Activated CD8-positive, alpha-beta memory T cell treated with anti-CD3 and anti-CD28 coated beads, Interleukin-2, amount 50 U/mL, for 1 hour (primary cell): ENCODE data around the gene PPP5C.
"Not testable (repeated sequence)": the region's sequence is repeated elsewhere in the genome, so short reads cannot be mapped to it uniquely, and the experiment has no call there.

Source experiments
- DNase-seq: peaks from one replicate; pipeline ENCODE4 v3.0.0-alpha.2; 2020; ENCODE audit errors: extremely low read depth

The PPP5C gene

DNA sequence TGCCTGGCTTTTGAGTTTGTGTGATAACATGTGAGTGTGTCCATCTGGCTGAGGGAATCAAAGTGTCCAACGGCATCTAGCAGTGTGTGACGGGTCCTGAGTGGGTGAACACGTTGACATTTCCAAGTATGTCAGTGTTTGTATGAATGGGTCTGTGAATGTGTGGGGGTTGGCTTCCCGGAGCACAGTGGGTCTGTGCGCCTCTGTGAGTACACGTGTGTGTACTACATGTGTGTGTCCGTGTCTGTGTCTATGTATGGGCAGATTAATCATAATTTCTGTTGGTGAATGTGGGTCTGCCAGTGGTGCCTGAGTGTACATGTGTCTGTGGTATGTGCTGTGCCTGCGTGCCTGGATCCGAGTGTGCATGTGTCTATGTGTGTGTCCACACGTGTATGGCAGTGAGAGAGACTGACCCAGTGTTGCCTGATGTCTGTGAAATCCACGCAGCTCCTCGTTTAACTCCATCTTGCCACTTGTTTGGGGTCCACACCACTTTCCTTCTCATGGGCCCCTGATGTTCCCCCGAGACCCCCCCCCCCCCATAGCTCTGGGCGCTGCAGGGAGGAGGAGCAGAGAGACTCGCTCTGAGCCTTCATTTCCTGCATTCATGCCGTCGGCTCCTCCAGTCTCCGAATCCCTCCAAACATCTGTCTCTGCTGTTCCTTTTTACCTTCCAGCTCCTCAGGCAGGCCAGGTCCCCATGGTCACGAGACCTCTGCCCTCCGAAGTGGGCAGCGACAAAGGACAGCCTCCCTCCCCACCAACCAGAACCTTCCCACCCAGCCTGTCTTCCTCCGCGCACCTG lies 61.2 kb downstream of the PPP5C start:
- no peak for DNase-seq

DNA sequence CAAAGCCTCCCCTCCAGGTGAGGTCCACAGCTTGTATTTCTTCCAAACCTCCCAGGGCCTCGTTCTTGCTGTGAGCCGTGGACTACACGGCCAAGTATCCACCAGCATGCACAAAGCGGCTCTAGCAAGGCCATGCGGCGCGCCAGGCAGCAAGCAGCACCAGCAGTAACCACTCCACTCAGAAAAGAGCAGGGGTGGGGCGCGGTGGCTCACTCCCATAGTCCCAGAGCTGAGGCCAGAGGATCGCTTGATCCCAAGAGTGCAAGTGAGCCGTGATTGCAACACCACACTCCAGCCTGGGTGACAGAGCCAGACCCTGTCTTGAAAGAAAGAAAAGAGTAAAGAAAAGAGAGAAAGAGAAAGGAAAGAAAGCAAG lies 61.8 kb downstream of the PPP5C start:
- no peak for DNase-seq

DNA sequence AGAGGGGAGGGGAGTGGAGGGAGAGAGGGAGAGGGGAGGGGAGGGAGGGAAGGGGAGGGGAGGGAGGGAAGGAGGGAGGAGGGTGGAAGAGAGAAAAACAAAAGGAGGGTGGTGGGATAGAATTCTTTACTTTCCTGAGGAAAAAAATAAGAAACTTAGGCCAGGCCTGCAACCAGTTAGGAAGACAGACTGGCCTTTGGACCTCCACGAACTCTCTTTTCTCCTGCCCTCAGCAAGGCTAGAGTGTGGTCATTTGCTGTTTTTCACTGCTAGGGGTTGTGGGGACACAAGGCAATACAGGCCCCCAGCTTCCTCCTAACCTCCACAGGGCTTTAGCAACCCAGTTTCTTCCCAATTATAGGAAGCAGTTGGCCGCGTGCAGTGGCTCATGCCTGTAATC lies 62.3 kb downstream of the PPP5C start:
- DNase-seq: no peak

DNA sequence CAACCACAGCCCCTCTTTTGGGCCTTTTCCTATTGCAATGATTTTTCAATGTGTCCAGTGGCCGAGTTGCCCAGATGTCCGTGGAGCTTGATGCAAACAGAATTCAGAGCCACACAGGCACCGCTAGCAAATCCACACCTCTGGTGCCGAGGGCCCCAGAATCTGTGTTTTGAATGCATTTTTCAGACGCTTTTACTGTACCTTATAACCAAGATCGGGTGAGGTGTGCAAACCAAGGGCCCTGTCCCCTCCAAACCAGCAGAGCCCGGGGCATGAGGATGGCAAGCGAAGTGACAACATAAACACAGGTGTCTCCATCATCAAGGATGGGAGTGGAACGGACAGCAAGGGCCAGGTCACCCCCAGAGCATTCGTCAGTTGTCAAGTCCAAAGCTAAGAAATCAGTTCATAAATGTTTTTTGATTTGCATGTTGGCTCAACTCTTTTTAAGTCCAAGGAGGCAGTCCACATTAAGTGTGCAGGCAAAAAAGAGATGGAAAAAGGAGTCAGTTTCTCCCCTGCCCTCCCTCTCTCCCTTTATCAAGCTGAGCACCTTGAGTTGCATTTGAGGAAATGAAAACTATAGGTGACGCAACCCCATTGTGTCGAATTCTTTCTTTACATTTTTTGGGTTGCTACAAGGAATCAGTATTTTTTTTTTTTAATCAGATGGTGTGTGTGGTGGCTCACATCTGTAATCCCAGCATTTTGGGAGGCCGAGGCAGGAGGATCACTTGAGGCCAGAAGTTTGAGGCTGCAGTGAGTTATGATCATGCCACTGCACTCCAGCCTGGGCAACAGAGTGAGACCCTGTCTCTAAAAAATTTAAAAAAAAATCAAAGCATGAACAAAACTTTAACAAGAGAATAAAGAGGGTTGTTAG lies 63.6 kb downstream of the PPP5C start:
- no peak for DNase-seq

DNA sequence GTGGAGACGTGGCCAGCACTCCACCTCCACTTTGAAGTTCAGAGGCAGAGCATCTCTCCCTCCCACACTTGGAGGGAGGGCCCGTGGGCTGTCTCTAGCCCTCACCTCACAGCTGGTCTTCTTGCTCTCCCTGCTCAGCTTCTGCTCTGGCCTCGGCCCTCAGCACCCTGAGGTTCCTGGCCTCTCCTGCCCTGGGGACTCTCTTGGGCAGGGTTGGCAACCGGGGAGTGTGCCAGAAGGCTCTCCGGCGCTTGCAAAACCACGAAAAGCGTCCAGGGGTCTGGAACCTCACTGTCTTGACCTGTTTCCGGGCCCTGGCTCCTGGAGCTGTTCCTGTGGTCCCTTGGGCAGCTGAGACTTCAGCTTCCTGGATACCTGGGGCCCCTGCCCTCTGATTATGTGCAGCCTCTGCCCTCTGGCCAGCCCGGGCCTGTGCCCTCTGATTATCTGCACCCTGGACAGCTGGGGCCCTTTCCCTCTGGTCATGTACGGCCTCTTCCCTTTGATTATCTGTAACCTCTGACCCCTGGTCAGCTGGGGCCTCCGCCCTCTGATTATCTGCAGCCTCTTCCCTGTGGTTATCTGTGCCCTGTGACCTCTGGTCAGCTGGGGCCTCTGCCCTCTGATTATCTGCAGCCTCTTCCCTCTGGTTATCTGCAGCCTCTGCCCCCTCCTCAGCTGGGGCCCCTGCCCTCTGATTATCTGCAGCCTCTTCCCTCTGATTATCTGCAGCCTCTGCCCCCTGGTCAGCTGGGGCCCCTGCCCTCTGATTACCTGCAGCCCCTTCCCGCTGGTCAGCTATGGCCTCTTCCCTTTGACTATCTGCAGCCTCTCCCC lies 64.4 kb downstream of the PPP5C start:
- no peak for DNase-seq

DNA sequence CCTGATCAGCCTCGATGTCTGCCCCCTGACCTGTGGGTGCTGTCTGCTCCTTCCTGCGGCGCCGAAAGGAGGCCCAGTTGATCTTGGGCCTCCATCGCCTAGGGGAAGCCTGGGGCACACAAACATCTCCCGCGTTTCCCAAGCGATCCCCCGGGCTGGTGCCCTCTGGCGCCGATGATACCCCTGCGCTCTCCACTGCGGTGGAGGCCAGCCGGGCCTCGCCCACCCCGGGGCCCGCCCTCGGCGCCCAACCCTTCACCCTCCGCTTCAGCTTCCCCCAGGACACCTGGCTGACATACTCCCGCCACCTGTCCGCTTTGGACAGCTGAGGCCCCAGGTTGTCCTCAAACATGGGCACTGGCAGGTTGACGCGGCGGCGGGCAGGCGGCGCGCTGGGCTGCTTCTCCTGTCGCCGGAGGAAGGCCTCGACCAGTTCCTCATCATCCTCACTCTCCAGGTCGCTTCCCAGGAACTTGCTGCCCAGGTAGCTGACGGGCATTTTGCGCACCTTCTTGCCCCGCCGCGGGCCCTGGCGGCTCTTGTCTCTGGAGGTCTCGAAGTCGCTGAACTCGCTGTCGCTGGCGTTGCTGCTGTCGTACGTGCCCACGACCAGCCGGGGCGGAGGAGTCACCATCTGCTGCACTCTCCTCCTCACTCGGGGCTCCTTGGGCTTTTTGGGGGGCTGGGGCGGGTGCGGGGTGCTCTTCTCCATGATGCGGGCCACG lies 65.2 kb downstream of the PPP5C start:
- no peak for DNase-seq

DNA sequence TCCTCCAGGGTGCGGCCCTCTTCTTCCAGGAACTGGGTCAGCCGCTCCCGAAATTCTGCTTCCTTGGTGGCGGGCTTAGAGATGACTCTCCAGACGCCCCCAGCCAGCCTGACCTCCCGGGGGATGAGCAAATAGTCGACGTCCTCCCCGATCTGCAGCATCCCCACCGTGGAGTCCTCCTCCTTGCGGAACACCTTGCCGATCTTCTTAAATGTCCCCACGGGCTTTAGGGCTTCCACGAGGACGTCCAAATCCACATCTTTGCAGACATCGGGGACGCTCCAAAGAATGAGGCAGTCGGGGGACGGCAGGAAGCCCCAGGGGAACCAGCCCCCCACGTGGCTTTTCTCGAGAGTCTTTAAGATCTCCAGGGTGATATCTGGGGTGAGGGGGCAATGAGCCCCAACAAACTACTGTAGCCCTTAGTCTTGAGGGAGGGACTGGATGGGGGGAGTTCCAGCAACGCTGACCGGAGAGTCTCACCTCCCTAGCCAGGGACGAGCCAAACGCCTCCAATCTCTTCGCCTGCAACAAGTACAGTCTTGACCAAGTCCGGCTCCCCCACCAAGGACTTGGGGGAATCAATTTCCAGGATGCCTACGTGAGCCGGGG lies 65.9 kb downstream of the PPP5C start:
- no peak for DNase-seq

DNA sequence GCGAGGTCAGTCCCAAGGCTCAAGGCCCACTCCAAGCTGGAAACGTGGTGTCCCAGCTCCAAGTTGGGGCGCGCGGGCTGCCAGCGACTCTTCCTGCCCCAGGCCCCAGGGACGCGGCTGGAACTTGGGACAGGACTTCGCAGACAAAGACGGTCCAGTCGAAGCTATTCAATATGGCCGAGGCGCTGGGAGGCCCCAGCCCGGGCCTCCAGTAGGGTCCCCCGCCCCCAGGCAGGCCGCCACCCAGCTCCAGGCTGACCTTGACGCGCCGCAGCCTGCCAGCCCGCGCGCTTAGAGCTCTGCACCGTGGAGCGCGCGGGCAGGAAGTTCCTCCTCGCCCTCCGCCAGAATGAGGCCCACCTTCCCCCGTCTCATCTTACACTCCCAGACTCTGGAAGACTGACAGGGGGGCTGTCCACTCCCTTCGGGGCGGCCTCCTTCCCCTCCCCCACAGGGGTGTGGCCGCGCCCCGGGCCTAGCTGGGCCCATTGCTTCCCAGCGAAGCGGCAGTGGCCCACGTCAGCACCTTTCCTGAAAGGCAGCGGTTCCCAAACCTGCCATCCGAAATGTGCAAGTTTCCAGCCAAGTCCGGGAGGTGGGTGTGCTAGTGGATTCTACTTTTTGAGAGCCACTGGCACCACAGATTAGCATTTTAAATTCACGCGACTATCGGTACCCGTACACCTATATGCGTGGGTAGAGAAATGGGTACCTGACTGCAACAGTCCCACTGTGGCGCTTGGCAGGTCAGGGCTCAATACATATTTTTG lies 66.6 kb downstream of the PPP5C start, which contains the start of gene CCDC8:
CCDC8 (minus strand) TSS at position 303 of the 770 bp plus-strand sequence. CDS start 754 bp downstream, outside the sequence.
- no peak for DNase-seq

DNA sequence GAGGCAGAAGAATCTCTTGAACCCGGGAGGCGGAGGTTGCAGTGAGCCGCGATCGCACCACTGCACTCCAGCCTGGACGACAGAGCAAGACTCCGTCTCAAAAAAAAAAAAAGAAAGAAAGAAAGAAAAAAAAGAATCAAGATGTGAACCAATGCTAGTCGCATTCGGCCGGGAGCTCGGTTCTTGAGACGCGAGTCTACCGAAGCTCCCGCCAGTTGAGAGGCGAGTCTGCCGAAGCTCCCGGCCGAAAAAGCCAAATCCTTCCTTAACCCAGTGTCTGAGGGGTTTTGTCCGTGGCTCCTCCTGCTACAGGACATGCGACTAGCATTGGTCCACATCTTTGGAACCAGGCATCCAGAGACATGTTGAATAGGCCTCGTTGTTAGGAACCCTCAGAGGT lies 68.0 kb downstream of the PPP5C start:
- not testable (repeated sequence) for DNase-seq

DNA sequence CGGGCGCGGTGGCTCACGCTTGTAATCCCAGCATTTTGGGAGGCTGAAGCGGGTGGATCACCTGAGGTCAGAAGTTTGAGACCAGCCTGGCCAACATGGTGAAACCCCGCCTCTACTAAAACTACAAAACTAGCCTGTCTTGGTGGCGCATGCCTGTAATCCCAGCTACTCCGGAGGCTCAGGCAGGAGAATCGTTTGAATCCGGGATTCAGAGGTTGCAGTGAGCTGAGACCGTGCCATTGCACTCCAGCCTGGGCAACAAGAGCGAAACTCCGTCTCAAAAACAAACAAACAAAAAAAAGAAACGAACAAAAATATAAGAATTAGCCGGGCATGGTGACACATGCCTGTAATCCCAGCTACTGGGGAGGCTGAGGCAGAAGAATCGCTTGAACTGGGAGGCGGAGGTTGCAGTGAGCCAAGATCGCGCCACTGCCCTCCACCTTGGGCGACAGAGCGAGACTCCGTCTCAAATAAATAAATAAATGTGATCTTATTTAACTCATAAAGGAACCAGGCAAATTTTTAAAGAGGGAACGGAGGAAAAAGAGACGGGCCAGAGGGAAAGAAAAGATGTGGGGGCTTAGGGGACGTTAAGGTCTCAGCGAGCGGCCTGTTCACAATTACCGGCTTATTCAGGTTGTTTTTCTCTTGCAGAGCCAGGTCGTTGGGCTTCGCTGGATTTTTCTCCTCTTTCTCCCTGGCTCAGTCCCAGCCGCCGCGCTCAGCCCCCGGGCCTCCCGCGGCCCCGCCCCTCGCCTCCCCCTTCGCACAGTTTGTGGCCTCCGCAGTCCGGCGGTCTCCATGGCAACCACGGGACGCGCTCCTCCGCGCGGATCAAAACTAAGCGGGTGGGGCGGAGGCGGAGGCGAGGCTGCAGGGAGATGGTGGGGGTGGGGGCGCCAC lies 69.2 kb downstream of the PPP5C start:
- not testable (repeated sequence) for DNase-seq

DNA sequence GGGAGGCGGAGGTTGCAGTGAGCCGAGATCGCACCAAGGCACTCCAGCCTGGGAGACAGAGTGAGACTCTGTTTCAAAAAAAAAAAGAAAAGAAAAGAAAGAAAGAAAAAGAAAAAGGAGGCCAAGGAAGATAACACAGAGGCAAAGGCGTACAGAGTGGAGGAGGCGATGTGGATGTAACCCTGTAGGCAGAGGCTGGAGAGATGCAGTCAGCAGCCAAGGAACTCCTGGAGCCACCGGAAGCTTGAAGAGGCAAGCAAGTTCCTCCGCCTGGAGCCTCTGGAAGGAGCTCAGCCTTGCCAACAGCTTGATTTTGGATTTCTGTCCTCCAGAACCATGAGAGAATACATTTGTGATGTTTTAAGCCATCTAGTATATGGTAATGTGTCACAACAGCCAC lies 73.2 kb downstream of the PPP5C start:
- DNase-seq: no peak

DNA sequence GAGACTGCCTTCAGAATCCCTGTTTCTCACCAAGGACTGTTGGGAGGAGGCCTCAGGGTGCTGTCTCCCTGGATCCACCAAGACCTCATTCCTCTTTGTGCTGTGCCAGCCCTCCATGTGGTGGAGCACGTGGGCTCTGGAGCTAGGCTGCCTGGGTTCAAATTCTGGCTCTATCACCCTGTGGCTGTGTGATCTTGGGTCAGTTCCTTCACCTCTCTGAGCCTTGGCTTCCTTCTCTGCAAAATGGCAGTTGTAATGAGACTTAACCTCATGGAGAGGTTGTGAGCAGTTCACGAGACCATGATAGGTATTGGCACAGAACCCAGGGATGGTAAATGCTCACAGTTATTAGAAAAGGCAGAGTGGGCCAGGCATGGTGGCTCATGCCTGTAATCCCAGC lies 75.5 kb downstream of the PPP5C start:
- DNase-seq: no peak

DNA sequence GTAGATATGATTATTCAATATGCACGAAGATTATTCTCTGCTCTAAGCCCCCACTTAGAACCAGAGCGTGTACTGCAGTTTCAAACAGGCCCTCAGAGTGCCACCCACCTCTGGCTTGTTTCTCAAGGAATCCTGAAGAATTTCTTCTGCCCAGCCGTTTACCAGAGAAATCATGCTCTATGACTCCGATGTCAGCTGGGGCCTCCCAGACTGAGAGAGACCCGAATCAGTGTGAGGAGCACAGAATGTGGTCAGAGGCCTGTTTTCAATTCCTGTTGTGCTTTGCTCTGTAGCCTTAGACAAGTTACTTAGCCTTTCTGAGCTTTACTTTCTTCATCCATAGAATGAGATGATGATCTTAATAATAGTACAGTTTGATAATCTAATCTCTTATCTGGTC lies 76.3 kb downstream of the PPP5C start:
- DNase-seq: no peak

DNA sequence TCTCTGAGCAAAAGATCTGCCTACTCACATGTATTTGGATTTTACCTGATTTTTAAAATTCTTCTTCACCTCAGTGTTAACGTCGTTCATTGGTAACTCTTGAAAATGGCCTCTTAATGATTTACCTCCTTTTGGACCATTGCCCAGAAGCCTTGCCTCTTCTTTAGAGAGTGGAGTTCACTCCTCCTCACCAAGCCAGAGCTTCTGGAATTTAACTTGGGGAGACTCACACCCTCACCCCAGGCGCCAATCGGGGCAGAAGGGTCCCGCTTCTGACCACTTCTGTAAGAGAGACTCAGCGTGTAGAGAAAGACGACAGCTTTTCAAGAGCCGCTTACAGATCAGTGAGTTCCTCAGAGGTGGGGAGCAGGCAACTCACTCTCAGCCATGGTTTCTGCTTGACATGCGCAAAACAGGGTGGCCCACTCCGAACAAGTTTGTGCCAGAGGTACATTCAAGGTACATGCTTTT lies 79.2 kb downstream of the PPP5C start:
- DNase-seq: no peak

DNA sequence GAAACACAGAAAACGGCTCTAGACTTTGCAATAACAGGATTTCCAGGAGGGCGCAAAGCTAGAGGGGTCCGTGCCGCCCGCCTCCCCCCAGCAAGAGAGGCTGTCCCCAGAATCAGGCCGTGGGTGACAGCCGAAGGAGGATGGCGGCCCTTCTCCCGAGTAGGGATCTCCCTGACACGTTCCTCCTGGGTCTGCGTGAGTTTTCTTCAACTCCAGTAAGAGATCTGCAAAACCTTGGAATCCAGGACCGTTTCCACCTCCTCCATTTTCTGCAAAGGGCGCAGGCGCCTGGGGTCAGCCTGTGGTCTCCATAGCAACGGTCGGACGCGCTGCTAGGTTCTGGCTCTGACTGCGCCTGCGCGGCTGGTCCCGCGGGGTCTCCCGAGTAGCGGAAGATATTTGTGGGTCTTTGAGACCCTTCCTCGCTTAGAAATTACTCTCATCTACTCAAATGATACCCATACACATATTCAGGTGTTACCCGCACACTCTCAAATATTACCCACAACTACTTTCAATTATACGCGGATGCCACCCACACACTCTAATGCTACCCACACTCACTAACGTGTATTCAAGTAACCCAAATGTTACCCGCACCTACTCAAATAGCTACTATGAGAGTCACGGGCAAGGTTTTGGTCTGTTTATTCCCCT lies 79.7 kb downstream of the PPP5C start:
- no peak for DNase-seq

DNA sequence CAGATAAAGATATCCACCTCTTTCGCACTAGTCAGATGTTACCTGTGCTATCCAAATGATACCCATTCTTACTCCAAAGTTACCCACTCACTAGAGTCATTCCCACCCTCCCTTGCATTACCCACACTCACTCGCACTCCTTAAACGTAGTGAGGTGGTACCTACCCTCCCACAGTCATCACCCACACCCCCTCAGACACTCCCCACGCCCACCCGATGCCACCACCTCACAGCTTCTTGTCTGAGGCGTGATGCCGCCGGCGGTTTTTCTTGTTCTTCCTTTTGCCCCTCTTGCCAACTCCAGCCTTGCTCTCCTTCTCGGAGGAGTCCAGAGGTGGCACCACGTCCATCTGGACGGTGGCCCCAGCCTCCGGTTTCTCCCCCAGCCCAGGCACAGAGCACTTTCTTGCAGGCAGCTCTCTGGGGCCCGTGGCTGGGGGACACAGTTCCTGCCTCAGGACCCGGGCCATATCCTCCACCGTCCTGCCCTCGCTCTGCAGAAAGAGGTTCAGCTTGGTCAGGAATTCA lies 80.7 kb downstream of the PPP5C start:
- no peak for DNase-seq

DNA sequence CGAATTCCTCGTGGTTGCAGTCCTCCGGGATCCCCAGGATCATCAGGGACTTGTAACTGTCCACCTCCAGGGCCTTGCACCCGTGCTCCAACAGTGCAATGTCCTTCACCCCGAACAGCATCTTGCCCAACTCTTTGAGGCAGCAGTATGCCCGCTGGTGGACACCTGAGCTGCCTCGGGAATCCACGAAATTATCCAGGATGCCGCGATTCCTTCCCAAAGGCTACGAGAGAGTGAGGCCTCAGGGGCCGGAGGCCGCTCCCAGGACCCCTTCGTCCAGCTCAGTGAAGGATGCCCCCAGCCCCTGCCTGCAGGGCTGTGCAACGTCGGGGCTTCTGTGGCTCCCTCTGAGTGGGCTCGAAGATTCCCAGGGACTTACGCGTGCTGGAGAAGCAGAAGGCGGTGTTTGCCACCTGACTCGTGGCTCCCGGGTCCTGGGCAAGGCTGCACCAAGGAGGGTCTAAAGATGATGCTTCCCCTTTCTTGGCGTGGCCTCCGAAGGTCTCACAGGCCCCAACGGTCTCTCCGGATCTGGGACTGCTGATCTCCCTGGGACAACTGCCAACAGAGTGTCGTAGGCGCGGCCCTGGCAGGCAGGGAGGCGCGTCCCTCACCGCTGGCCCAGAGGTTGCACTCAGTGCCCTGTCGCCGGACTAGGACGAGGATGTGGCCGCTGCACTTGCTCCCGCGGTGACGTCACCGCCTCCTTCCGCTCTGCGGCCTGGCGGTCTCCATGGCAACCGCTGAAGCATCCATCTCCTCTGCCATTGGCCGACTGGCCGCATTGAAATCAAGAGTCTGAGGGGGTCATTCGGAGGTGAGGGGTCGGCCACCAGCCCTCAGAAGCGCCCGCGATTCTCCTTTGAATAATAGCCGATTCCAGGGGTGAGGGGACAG lies 81.6 kb downstream of the PPP5C start, which contains the start of gene PNMA8C:
PNMA8C (minus strand) TSS at position 698 of the 897 bp plus-strand sequence; CDS start at position 121, 577 bp downstream.
- DNase-seq: no peak
